A673 (cell line): ENCODE results near the gene NAT10.

Experiments used
- CTCF ChIP-seq: fragments of 300-800, 200-600 bp; sonication (generic); conservative IDR thresholded peaks from 2 replicates; pipeline ENCODE4 v1.5.1; 2017; ENCODE audit warnings: low read depth, mild to moderate bottlenecking, antibody characterized with exemption, low read length, moderate library complexity, mixed read lengths
- EZH2 ChIP-seq: fragments of 200-600 bp; sonication (generic); IDR thresholded peaks from 2 replicates; pipeline ENCODE4 v1.6.1; 2017; ENCODE audit warnings: borderline replicate concordance, low read depth, mild to moderate bottlenecking, mixed read lengths, antibody characterized with exemption, low read length; ENCODE audit not compliant: poor library complexity, severe bottlenecking

GRCh38 chr11:34173050-34173449, 67.6 kb downstream of the NAT10 start:
- TF ChIP-seq EZH2, result no peak
- no peak for TF ChIP-seq CTCF
